NB4 (cell line): ENCODE data around the gene ATP5F1E.

Source experiments
- CTCF ChIP-seq: IDR thresholded peaks from one replicate; pipeline ENCODE4 v1.5.1; 2012; ENCODE audit warnings: low read depth, low read length
- MAX ChIP-seq: IDR thresholded peaks from 2 replicates; pipeline ENCODE4 v1.6.1; 2011; ENCODE audit warnings: low read depth, low read length
- POLR2A ChIP-seq: IDR thresholded peaks from 2 replicates; pipeline ENCODE4 v1.6.1; 2011; ENCODE audit warnings: mild to moderate bottlenecking; ENCODE audit not compliant: insufficient read length; ENCODE audit errors: extremely low read depth

DNA sequence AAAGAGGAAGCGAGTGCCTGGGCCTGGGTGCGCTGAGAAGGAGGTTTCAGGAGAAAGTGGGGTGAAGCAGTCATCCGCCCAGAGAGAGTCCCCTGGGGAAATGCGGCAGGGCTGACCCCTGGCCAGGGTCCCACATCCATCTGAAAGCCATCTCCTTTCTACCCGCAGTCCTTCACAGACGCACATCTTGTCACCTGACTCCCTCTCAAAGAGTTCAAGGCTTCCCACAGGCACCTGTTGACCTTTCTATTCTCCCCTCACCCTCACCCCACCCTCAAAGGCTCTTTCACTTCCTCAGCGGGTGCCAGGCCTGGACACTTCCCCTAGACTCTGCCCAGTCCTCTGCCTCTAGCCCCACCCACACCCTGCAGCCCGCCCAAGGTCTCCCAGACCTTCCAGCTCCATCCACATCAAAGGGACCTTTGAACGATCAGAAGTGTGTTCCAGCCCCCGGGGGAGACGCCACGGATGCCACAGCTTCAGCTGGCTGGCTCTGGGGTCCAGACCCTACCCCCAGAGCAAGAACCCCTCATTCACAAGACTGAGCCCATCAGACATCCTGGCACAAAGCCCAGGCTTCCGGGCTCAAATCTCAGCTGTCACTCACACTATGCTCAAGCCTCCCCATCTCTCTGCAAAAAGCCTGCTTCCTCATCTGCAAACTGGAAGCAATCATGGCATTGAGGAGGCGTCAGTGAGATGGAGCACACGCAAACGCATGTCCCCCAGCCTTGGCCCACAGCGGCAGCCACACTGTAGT is 27.2 kb downstream of the ATP5F1E start:
- TF ChIP-seq CTCF, result no peak
- TF ChIP-seq POLR2A, result no peak
- TF ChIP-seq MAX, result no peak
